ENCODE results near the gene CENPU.

Gene CENPU

GRCh38 chr4:184764601-184765000 is 30.7 kb upstream of the CENPU start:
- DNase-seq (ENCODE audit: low read depth in 1 of 2, low spot score in 1 of 2): no peak
- Histone ChIP-seq H3K27me3 (ENCODE audit: insufficient read depth, poor library complexity, severe bottlenecking) (no peaks in the 10 kb centered on the region), H3K4me3 (replicated peaks; ENCODE audit: insufficient read depth, low read length) (no peak overlapping the region), H3K27ac (replicated peaks) (no peak overlapping the region)
- no peak for TF ChIP-seq GABPA (IDR thresholded peaks at IDR 0.05; ENCODE audit: low read depth)
- TF ChIP-seq REST (IDR thresholded peaks at IDR 0.05; ENCODE audit: insufficient replicate concordance, low read depth): no peak
- TF ChIP-seq CTCF (IDR thresholded peaks at IDR 0.05; ENCODE audit: insufficient read depth, low read length): no peak
- TF ChIP-seq SPI1 (IDR thresholded peaks at IDR 0.05; ENCODE audit: borderline replicate concordance, low read depth): no peak
- no peak for TF ChIP-seq POLR2AphosphoS5 (IDR thresholded peaks at IDR 0.05; ENCODE audit: low read depth)

GRCh38 chr4:184763150-184763780 is 29.4 kb upstream of the CENPU start:
- no peak overlapping the region for H3K27ac ChIP-seq (replicated peaks)
- no peak overlapping the region for H3K4me3 ChIP-seq (replicated peaks; ENCODE audit: insufficient read depth, low read length)
- TF ChIP-seq SPI1 (IDR thresholded peaks at IDR 0.05; ENCODE audit: borderline replicate concordance, low read depth): no peak
- no peak for DNase-seq (ENCODE audit: low read depth in 1 of 2, low spot score in 1 of 2)
- no peaks in the 10 kb centered on the region for H3K27me3 ChIP-seq (ENCODE audit: insufficient read depth, poor library complexity, severe bottlenecking)

- H3K27ac ChIP-seq (replicated peaks): no peak overlapping the region
- no peak overlapping the region for H3K4me3 ChIP-seq (replicated peaks; ENCODE audit: insufficient read depth, low read length)
- TF ChIP-seq POLR2AphosphoS5 (IDR thresholded peaks at IDR 0.05; ENCODE audit: low read depth) (no peak), GABPA (IDR thresholded peaks at IDR 0.05; ENCODE audit: low read depth) (no peak), REST (IDR thresholded peaks at IDR 0.05; ENCODE audit: insufficient replicate concordance, low read depth) (no peak), SPI1 (IDR thresholded peaks at IDR 0.05; ENCODE audit: borderline replicate concordance, low read depth) (no peak), CTCF (IDR thresholded peaks at IDR 0.05; ENCODE audit: insufficient read depth, low read length) (no peak)
- no peaks in the 10 kb centered on the region for H3K27me3 ChIP-seq (ENCODE audit: insufficient read depth, poor library complexity, severe bottlenecking)
- DNase-seq (ENCODE audit: low read depth in 1 of 2, low spot score in 1 of 2): no peak
These were observed 28.2 kb upstream of the CENPU start for GRCh38 chr4:184762100-184762499.

GRCh38 chr4:184760681-184761080 is 26.8 kb upstream of the CENPU start:
- Histone ChIP-seq H3K4me3 (replicated peaks; ENCODE audit: insufficient read depth, low read length) (no peak overlapping the region), H3K27me3 (ENCODE audit: insufficient read depth, poor library complexity, severe bottlenecking) (no peaks in the 10 kb centered on the region), H3K27ac (replicated peaks) (no peak overlapping the region)
- DNase-seq (ENCODE audit: low read depth in 1 of 2, low spot score in 1 of 2): no peak
- no peak for TF ChIP-seq CTCF (IDR thresholded peaks at IDR 0.05; ENCODE audit: insufficient read depth, low read length)
- no peak for TF ChIP-seq SPI1 (IDR thresholded peaks at IDR 0.05; ENCODE audit: borderline replicate concordance, low read depth)
- TF ChIP-seq GABPA (IDR thresholded peaks at IDR 0.05; ENCODE audit: low read depth): no peak
- no peak for TF ChIP-seq REST (IDR thresholded peaks at IDR 0.05; ENCODE audit: insufficient replicate concordance, low read depth)
- TF ChIP-seq POLR2AphosphoS5 (IDR thresholded peaks at IDR 0.05; ENCODE audit: low read depth): no peak
